HG03139 (cell line): ENCODE measurements around the gene PEX14.

Experiments
- ATAC-seq: cut with Tn5 transposase; IDR thresholded peaks from one replicate; pipeline ENCODE4 v1.9.1; 2021; ENCODE audit not compliant: unreplicated experiment

PEX14 gene

DNA sequence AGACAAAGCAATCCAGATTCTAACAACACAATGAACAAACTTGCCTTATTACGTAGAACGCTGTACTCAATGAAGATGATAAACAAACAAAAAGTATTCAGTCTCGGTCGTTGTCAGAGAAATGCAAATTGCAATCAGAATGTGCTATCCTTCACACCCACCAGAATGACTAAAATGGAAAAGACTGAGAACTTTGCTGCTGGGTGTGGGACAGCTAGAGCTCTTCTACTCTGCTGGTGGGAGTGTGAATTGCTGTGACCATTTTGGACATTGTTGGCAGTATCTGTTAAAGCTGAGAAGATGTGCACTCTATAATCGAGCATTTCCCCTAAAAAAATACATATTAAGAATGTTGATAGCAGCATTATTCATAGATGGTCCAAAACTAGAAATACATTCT is 111.4 kb downstream of the PEX14 start:
- ATAC-seq = no peak

GRCh38 chr1:10588640-10589039 is 113.9 kb downstream of the PEX14 start:
- ATAC-seq = no peak

DNA sequence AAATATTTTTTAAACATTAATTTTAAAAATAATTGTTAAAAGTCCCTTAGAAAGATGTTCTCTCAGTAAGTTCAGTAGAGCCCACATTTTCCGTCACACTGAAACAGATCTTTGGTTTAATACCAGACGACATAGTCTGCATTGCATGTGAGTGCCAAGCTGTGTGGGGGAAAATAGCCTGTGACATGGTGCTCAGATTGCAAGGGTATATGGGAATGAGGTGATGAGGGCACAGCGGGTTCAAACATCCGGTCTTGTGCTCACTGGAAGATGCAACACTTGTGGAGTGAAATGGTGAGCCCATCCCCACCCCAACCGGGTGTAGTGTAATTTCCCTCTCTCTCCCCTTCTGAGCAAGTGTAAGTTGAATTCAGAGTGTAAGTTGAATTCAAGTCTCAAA is 114.3 kb downstream of the PEX14 start:
- no peak for ATAC-seq

- no peak for ATAC-seq
Measured at GRCh38 chr1:10591010-10591409, 116.3 kb downstream of the PEX14 start.

- ATAC-seq = no peak
Measured at GRCh38 chr1:10592373-10592772, 117.6 kb downstream of the PEX14 start.

- ATAC-seq = no peak
Measured at GRCh38 chr1:10593750-10594149, 119.0 kb downstream of the PEX14 start.

DNA sequence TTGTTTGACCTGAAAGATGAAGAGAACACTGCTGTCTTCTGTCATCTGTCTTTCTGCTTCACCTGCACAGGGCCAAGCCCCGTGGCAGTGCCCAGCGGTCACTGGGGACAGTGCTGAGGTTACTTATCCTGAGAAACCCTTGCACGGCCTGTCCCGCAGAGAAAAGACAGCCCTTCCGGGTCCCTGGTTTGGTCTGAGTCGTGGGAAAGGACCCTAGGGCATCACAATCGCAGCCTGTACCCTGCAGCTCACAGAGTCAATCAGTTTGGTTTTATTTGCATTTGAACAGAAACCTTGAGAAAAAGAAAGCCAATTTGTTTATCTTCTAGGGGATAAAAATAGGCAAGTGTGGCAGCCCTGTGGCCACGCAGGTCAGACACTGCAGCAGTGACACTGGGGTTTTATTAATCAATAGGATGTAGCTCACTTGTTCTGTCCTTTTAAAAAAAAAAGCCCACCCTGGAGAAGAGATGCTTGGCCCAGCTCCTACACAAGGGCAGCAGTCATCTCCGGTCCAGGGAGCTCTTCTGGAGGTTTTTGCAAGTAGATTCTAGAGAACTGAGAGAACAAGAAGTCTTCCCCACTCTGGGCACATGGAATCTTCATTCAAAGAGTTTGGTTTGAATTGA is 120.0 kb downstream of the PEX14 start:
- no peak for ATAC-seq

GRCh38 chr1:10596780-10597179 is 122.0 kb downstream of the PEX14 start:
- ATAC-seq = no peak

DNA sequence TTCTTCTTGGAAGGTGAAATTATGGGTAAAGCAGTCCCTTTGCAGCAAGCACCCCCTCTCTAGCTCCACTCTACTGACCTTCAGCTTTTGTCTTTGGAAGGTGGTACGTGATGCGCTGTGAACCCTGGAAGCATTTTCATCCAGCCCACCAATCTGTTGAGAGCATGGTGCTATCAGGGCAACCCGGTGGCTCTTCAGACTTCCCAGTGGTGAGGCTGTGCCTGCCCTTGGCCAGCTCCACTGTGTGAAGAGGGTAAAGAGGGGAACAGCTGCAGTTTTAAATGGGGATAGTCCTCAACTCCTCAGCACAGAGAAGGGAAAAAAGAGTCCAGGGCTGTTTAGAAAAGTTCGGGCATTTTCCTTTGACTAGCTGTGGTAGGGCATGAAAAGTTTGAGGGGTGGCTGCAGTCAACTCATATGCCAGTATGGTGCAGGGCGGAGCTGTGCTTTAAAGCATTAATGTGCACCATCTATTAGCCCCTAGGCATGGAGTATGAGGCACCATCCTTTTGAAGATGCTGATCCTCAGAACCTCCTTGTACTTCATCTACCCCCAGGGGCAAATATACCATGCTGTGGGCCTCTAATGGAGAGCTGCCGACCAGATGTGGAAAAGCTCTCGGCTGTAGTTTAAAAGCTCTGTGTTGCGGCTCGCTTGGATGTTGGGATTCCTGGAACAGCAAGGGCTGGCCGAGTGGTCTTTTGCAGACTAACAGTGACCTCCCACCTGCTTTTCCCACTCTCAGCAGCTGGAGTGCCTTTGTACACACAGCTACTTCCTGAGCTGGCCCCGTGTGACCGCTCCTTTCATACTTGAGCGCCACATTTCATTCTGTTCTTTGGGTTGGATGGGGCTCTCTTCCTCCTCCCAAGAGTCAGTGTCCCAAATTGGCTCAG is 123.0 kb downstream of the PEX14 start:
- no peak for ATAC-seq

DNA sequence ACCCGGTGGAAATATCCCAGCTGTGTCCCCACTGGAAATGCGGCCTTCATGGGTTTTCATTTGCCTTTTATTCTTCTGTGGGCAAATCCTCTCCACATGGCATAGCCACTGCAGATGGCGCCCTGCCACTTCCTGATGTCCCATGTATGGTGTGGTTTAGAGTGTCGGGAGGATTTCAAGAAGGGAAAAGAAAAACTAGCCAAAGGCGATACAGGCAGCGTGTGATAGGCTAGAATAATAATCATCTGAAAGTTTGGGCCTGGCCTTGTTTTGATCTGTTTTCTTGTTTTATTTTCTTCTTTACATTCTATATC is 123.6 kb downstream of the PEX14 start:
- no peak for ATAC-seq

GRCh38 chr1:10599194-10599861 is 124.6 kb downstream of the PEX14 start:
- ATAC-seq = no peak

GRCh38 chr1:10601342-10602070 is 126.8 kb downstream of the PEX14 start:
- no peak for ATAC-seq

DNA sequence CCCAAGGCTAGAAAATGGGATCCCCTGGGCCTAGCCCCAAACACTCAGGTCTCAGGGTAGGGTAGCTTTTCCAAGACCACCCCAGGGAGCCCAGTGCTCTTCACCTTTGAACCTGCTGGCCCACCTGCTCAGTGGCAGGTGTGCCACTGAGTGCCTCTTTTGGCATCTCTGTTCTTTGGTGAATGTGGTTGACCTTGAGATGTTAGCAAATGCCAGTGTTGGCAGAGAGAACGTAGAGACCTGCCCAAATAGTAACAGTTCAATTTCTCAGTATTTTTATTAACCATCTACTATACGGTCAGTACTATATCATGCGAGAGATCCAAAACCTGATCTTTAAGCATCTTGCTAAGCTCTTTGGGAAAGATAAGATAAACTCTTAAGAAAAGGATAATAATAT is 128.2 kb downstream of the PEX14 start:
- no peak for ATAC-seq

- ATAC-seq = no peak
Measured at GRCh38 chr1:10604966-10605365, 130.2 kb downstream of the PEX14 start.

GRCh38 chr1:10606064-10606463 is 131.3 kb downstream of the PEX14 start:
- ATAC-seq = no peak

DNA sequence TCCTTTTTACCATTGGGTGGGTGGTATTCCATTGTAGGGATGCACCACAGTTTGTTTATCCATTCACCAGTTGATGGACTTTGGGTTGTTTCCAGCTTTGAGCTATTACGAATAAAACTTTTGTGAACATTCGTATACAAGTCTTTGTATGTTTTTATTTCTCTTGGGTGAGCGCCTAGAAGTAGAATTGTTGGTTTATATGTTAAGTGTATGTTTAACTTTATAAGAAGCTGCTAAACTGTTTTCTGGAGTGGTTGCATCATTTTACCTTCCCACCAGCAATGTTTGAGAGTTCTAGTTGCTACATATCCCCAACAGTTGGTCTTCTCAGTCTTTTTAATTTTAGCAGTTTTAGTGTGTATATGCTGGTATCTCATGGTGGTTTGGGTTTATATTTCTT is 132.5 kb downstream of the PEX14 start:
- no peak for ATAC-seq

DNA sequence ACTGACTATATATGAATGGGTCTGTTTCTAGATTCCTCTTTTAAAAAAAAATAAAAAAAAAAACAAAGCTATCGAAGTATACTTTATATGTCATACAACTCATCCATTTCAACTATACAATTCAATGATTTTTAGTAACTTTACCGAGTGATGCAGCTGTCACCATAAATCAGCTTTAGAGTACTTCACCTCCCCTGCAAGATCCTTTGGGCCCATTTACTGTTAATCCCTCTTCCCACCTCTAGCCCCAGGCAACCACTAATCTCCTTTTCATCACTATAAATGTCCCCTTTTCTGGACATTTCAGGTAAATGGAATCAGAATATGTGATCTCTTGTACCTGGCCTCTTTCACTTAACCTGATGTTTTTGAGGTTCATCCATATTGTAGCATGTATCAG is 133.9 kb downstream of the PEX14 start:
- ATAC-seq = no peak

DNA sequence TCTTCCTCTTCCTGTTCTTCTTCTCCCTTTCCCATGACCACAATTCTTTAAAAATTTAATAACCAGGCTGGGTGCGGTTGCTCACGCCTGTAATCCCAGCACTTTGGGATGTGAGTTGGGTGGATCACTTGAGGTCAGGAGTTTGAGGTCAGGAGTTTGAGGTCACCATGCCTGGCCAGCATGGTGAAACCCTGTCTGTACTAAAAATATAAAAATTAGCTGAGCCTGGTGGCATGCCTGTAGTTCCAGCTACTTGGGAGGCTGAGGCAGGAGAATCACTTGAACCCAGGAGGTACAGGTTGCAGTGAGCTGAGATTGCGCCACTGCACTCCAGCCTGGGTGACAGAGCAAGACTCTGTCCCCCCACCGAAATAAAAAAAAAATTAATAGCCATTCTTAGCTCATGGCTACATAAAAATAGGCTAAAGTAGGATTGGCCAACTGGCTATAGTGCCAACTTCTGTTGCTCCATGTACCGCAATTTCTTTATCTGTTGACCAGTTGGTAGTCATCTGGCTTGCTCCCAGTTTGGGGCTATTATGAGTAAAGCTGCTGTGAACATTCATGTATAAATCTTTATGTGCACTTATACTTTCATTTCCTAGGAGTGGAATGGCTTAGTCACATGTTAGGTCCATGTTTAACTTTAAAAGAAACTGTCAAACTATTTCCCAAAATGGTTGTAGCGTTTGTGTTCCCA is 136.3 kb downstream of the PEX14 start:
- ATAC-seq = no peak

DNA sequence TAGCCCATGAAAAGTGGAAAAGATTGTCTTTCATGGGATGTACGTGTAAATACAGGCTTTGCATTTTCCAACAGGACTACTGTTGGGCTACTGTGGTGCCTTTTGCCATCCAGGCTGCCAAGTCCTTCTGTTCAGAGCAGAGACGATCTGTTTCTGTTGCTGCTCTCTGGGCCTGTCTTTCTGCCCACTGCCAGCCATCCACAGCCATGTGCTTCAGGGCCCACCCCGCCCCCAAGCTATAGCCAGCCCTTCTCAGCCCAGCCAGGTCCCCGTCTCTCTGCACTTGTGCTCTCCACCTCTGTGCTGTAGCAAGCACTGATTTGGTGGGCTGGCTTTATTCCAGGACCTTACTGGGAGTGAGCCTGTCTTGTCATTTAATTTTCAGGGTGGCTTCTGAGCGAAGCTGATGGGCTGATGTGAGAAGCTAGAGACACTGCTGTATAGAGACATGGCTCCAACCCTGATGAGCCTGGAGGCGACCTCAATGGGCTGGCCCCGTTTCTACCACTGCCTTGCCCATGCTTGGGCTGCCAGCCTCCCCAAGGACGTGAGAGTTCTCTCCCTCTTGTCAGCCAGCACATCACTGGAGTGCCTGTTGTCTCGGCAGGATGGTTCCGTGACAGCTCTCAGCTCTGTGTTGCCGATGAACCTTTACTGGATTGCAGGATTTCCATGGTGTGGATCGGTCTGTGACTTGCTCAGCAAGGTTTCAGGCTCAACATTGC is 137.8 kb downstream of the PEX14 start:
- no peak for ATAC-seq

- ATAC-seq = no peak
Measured at GRCh38 chr1:10613340-10613739, 138.6 kb downstream of the PEX14 start.
